Panc1 (cell line): ENCODE measurements around the gene RAB28. TPM values are rescaled to one million over a fixed set of nuclear protein-coding genes. Genes with fewer than 3 reads are reported as not detected.

Experiments
- ATAC-seq: fragments of 200-7000 bp; cut with Tn5 transposase; 2 replicates; pipeline ENCODE4 v1.9.1; 2020; ENCODE audit warnings: mild to moderate bottlenecking, moderate library complexity
- BruUV-seq: library from RNA; stranded (reverse); fragments of 400-500 nt; replicated peaks from 2 replicates; lab custom pipeline; 2021; lab: Mats Ljungman, UMichigan
- CTCF ChIA-PET: fragments of 300-600 bp; sonication (Branson Sonifier 250); formaldehyde crosslinking; loops from one replicate; lab custom pipeline; 2022; ENCODE audit warnings: antibody characterized with exemption; lab: Charles Lee
- POLR2A ChIA-PET: fragments of 300-600 bp; sonication (Branson Sonifier 250); formaldehyde crosslinking; loops from one replicate; lab custom pipeline; 2022; ENCODE audit warnings: antibody characterized with exemption; lab: Charles Lee
- DNase-seq: peaks from one replicate; pipeline ENCODE4 v3.0.0-alpha.2; 2010; ENCODE audit warnings: low read depth, low spot score
- H3K27ac ChIP-seq: 2 replicates; pipeline ENCODE4 v1.5.1; 2011; ENCODE audit warnings: mild to moderate bottlenecking, low read length, inconsistent platforms
- H3K27me3 ChIP-seq: fragments of 200-500 bp; sonication (Bioruptor generic); 2 replicates; pipeline ENCODE4 v1.6.0; 2014; ENCODE audit warnings: low read length, inconsistent platforms; ENCODE audit not compliant: control insufficient read depth, insufficient read depth
- H3K36me3 ChIP-seq: fragments of 200-500 bp; sonication (Bioruptor generic); 2 replicates; pipeline ENCODE4 v1.5.1; 2014; ENCODE audit warnings: inconsistent platforms, mild to moderate bottlenecking, low read length, moderate library complexity; ENCODE audit not compliant: control insufficient read depth, insufficient read depth
- H3K4me1 ChIP-seq: 2 replicates; pipeline ENCODE4 v1.5.1; 2011; ENCODE audit warnings: inconsistent platforms, mild to moderate bottlenecking, low read length, moderate library complexity; ENCODE audit not compliant: control insufficient read depth, insufficient read depth
- H3K4me3 ChIP-seq, 2 experiments: 2 replicates each; pipeline ENCODE4 v1.5.1; 2011 to 2012; ENCODE audit warnings: low read depth in 2 of 2, low read length in 2 of 2, mild to moderate bottlenecking in 2 of 2, inconsistent platforms in 1 of 2, moderate library complexity in 1 of 2
- H3K9me3 ChIP-seq: fragments of 200-500 bp; sonication (Bioruptor generic); 2 replicates; pipeline ENCODE4 v1.5.1; 2014; ENCODE audit warnings: low read depth, mild to moderate bottlenecking, inconsistent platforms, low read length, moderate library complexity; ENCODE audit not compliant: control insufficient read depth, insufficient read depth
- CTCF ChIP-seq: fragments of 450-650 bp; IDR thresholded peaks from 2 replicates; pipeline ENCODE4 v1.5.1; 2017; ENCODE audit warnings: mild to moderate bottlenecking
- POLR2AphosphoS5 ChIP-seq: IDR thresholded peaks from 2 replicates; pipeline ENCODE4 v1.6.1; 2012; ENCODE audit warnings: mild to moderate bottlenecking, low read depth, low read length, moderate library complexity
- SIN3A ChIP-seq: IDR thresholded peaks from 2 replicates; pipeline ENCODE4 v1.6.1; 2012; ENCODE audit warnings: low read depth, mild to moderate bottlenecking, low read length, moderate library complexity, borderline replicate concordance; ENCODE audit not compliant: insufficient read depth
- TCF7L2 ChIP-seq: IDR thresholded peaks from 2 replicates; pipeline ENCODE4 v1.6.1; 2011; ENCODE audit warnings: mild to moderate bottlenecking, low read depth, low read length, inconsistent platforms
- in situ Hi-C: cut with HindIII; loops from 2 replicates; pipeline ENCODE4 v1.10.0; 2016; ENCODE audit warnings: low sequenced_read_pairs, low pct_unique_long_range_greater_than_20kb
- intact Hi-C: fragments of 100-400 bp; cut with micrococcal nuclease; formaldehyde crosslinking; loops from one replicate; pipeline ENCODE4 v1.10.0; 2022; ENCODE audit not compliant: unreplicated experiment
- total RNA-seq: library from RNA; stranded (reverse); gene quantifications from one replicate; pipeline ENCODE4 v1.2.1, GENCODE V29; 2021; ENCODE audit not compliant: unreplicated experiment
- TF ChIP-seq, protein P1 (sequence below), 2 experiments: IDR thresholded peaks; 2 replicates each; pipeline ENCODE4 v1.6.1; 2011 to 2012; ENCODE audit warnings: low read depth in 2 of 2, control low read depth in 1 of 2, low read length in 1 of 2, mild to moderate bottlenecking in 1 of 2, moderate library complexity in 1 of 2; ENCODE audit not compliant: insufficient read depth in 1 of 2

The RAB28 gene
- total RNA-seq, 1 experiment from 2014 or later = 10.2 TPM

DNA sequence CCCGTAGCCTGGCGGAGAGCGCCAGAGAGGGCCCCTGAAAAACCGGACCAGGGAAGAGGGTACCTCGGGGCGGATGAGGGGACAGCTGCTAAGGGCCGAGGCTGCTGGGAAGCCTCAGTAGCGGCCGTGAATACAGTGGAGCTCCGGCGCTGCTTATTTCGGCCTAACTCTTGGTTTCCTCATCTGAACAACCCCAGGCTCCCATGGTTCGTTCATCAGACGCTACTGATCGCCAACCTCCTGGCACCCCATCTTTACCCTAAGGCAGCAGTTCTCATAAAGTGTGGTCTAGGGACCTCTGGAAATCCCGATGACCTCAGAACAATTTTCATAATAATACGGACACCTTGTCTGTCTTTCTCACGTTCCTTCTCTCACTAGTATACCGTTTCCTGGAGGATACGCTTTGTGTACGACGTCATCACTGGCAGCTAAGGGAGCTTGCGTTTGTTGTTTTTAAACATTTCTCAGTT lies 645 bp upstream of the RAB28 start:
- in situ Hi-C loops = no loop called here
- ChIA-PET POLR2A (no interaction called here), CTCF (no interaction called here)
- Histone ChIP-seq H3K36me3 (no peaks in the 10 kb centered on the region; the same call in none of the 2 replicates), H3K4me1 (peaks cover 7% of the 10 kb centered on the region; the same call in 1 of the 2 replicates), H3K9me3 (no peaks in the 10 kb centered on the region), H3K4me3 (peak overlapping the region; percentile 70 to 85), H3K27me3 (no peaks in the 10 kb centered on the region), H3K27ac (peak overlapping the region; percentile 92)
- no TSS peak for BruUV-seq
- peak; percentile 56 for ATAC-seq
- TF ChIP-seq SIN3A = no peak
- no peak for TF ChIP-seq CTCF
- TF ChIP-seq, protein P1, sequence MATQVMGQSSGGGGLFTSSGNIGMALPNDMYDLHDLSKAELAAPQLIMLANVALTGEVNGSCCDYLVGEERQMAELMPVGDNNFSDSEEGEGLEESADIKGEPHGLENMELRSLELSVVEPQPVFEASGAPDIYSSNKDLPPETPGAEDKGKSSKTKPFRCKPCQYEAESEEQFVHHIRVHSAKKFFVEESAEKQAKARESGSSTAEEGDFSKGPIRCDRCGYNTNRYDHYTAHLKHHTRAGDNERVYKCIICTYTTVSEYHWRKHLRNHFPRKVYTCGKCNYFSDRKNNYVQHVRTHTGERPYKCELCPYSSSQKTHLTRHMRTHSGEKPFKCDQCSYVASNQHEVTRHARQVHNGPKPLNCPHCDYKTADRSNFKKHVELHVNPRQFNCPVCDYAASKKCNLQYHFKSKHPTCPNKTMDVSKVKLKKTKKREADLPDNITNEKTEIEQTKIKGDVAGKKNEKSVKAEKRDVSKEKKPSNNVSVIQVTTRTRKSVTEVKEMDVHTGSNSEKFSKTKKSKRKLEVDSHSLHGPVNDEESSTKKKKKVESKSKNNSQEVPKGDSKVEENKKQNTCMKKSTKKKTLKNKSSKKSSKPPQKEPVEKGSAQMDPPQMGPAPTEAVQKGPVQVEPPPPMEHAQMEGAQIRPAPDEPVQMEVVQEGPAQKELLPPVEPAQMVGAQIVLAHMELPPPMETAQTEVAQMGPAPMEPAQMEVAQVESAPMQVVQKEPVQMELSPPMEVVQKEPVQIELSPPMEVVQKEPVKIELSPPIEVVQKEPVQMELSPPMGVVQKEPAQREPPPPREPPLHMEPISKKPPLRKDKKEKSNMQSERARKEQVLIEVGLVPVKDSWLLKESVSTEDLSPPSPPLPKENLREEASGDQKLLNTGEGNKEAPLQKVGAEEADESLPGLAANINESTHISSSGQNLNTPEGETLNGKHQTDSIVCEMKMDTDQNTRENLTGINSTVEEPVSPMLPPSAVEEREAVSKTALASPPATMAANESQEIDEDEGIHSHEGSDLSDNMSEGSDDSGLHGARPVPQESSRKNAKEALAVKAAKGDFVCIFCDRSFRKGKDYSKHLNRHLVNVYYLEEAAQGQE (IDR thresholded peaks at IDR 0.05; ENCODE audit: insufficient read depth in 1 of 2, low read depth in 2 of 2, low read length in 1 of 2) = no peak
- no peak for TF ChIP-seq POLR2AphosphoS5
- TF ChIP-seq TCF7L2 = no peak
- intact Hi-C loops = no loop called here
- DNase-seq = no peak

GRCh38 chr4:13483768-13484121 lies 395 bp downstream of the RAB28 start:
- no peaks in the 10 kb centered on the region; the same call in none of the 2 replicates for H3K36me3 ChIP-seq
- no peak for TF ChIP-seq SIN3A
- TF ChIP-seq, protein P1 (IDR thresholded peaks at IDR 0.05; ENCODE audit: insufficient read depth in 1 of 2, low read depth in 2 of 2, low read length in 1 of 2) = peak in 1 of 2 experiments; percentile 31; a peak in 1 of 4 replicates
- no TSS peak for BruUV-seq
- no peak for DNase-seq
- H3K9me3 ChIP-seq = no peaks in the 10 kb centered on the region
- peak overlapping the region; percentile 70 to 85 for H3K4me3 ChIP-seq
- peaks cover 7% of the 10 kb centered on the region; the same call in 1 of the 2 replicates for H3K4me1 ChIP-seq
- intact Hi-C loops (no loop called here), in situ Hi-C loops (no loop called here)
- peak; percentile 67 for ATAC-seq
- CTCF ChIA-PET = interaction anchor here (0.6 kb wide), 1 partner anchor 375 kb away, joined by 3 read pairs; no protein-coding TSS in a partner anchor
- POLR2A ChIA-PET = no interaction called here
- H3K27me3 ChIP-seq = no peaks in the 10 kb centered on the region
- H3K27ac ChIP-seq = peak overlapping the region; percentile 79
